Fibroblast of skin of right biceps (primary cell): ENCODE data around the gene DEFB112.
A peak's percentile ranks its signal among the peaks of the same experiment; 100 is the strongest.

Experiments used
- DNase-seq: peaks from one replicate; pipeline ENCODE4 v3.0.0-alpha.2; 2013

DEFB112 gene

GRCh38 chr6:50049829-50050228 is at the start of gene DEFB112:
DEFB112 (minus strand) TSS chr6:50049929; CDS start chr6:50049869, 60 bp downstream.
- no peak for DNase-seq

- DNase-seq = no peak
Measured at GRCh38 chr6:50098641-50098993, 48.9 kb upstream of the DEFB112 start.

- no peak for DNase-seq
Measured at GRCh38 chr6:50097966-50098640, 48.4 kb upstream of the DEFB112 start.

- no peak for DNase-seq
Measured at GRCh38 chr6:50096296-50096695, 46.6 kb upstream of the DEFB112 start.

- no peak for DNase-seq
Measured at GRCh38 chr6:50093938-50094272, 44.2 kb upstream of the DEFB112 start.

- DNase-seq = no peak
Measured at GRCh38 chr6:50093116-50093937, 43.6 kb upstream of the DEFB112 start.

- DNase-seq = peak; percentile 40
Measured at GRCh38 chr6:50091641-50092040, 41.9 kb upstream of the DEFB112 start.

GRCh38 chr6:50089911-50090310 is 40.2 kb upstream of the DEFB112 start:
- no peak for DNase-seq

GRCh38 chr6:50087231-50087954 is 37.7 kb upstream of the DEFB112 start:
- peak; percentile 83 for DNase-seq

GRCh38 chr6:50077385-50077784 is 27.7 kb upstream of the DEFB112 start:
- no peak for DNase-seq

GRCh38 chr6:50076431-50076830 is 26.7 kb upstream of the DEFB112 start:
- DNase-seq = no peak

- no peak for DNase-seq
Measured at GRCh38 chr6:50071921-50072320, 22.2 kb upstream of the DEFB112 start.

- DNase-seq = no peak
Measured at GRCh38 chr6:50070101-50070500, 20.4 kb upstream of the DEFB112 start.

GRCh38 chr6:50062051-50062450 is 12.3 kb upstream of the DEFB112 start:
- no peak for DNase-seq

- no peak for DNase-seq
Measured at GRCh38 chr6:50056242-50056641, 6.5 kb upstream of the DEFB112 start.

- DNase-seq = no peak
Measured at GRCh38 chr6:50047026-50047425, 2.7 kb downstream of the DEFB112 start.

- no peak for DNase-seq
Measured at GRCh38 chr6:50030777-50031562, 18.8 kb downstream of the DEFB112 start.

GRCh38 chr6:50030350-50030749 is 19.4 kb downstream of the DEFB112 start:
- DNase-seq = no peak

GRCh38 chr6:50025258-50025657 is 24.5 kb downstream of the DEFB112 start:
- DNase-seq = no peak

- DNase-seq = no peak
Measured at GRCh38 chr6:50021894-50022293, 27.8 kb downstream of the DEFB112 start, which contains the start of gene DEFB110. DEFB110 (minus strand) TSS chr6:50021994; CDS start chr6:50021935, 59 bp downstream.

GRCh38 chr6:50007819-50008218 is 41.9 kb downstream of the DEFB112 start:
- DNase-seq = peak; percentile 52

GRCh38 chr6:50003139-50003538 is 46.6 kb downstream of the DEFB112 start:
- DNase-seq = no peak

- DNase-seq = no peak
Measured at GRCh38 chr6:49995278-49995677, 54.5 kb downstream of the DEFB112 start.
